Omental fat pad (tissue), 4 donors: ENCODE data around the gene CCDC88C. TPM values are rescaled to one million over a fixed set of nuclear protein-coding genes. Genes with fewer than 3 reads are reported as not detected.

ENCODE experiments used
- ATAC-seq: fragments of 150-250 bp; one replicate; pipeline ENCODE4 v1.9.1; 2016; ENCODE audit warnings: mild to moderate bottlenecking, moderate library complexity; ENCODE audit not compliant: low FRiP score
- DNase-seq: peaks from one replicate; pipeline ENCODE4 v3.0.0-alpha.2; 2019; ENCODE audit warnings: low spot score
- CTCF ChIP-seq, 3 donors: fragments of 450-650 bp; IDR thresholded peaks; one replicate each; pipeline ENCODE4 v1.5.1; 2016 to 2017; ENCODE audit warnings: antibody characterized with exemption in 3 of 3, mild to moderate bottlenecking in 3 of 3, moderate library complexity in 2 of 3
- total RNA-seq, 4 donors: library from RNA; depleted of rRNA; stranded (reverse); fragments of >200 nt; gene quantifications; one replicate each; pipeline ENCODE4 v1.1.0, GENCODE V29; 2016

CCDC88C gene
- total RNA-seq, 4 donors from 2014 or later = 4.5 to 36.6 (median 9.4) TPM

- DNase-seq (no peak), ATAC-seq (no peak)
- TF ChIP-seq CTCF (IDR thresholded peaks at IDR 0.05) = no peak
Observed at GRCh38 chr14:91237219-91237618, 180.4 kb downstream of the CCDC88C start.

- no peak for ATAC-seq
- TF ChIP-seq CTCF (IDR thresholded peaks at IDR 0.05) = no peak
- no peak for DNase-seq
Observed at GRCh38 chr14:91235841-91236240, 181.8 kb downstream of the CCDC88C start.

- DNase-seq (no peak), ATAC-seq (no peak)
- no peak for TF ChIP-seq CTCF (IDR thresholded peaks at IDR 0.05)
Observed at GRCh38 chr14:91234791-91235114, 182.9 kb downstream of the CCDC88C start.

GRCh38 chr14:91233936-91234790 is 183.5 kb downstream of the CCDC88C start:
- TF ChIP-seq CTCF (IDR thresholded peaks at IDR 0.05) = no peak
- ATAC-seq = peak; percentile 12

GRCh38 chr14:91232603-91233002 is 185.0 kb downstream of the CCDC88C start:
- DNase-seq (no peak), ATAC-seq (no peak)
- no peak for TF ChIP-seq CTCF (IDR thresholded peaks at IDR 0.05)

More at GRCh38 chr14:91233936-91234790, 183.5 kb downstream of the CCDC88C start:
- DNase-seq = no peak

GRCh38 chr14:91232052-91232451 is 185.6 kb downstream of the CCDC88C start:
- no peak for ATAC-seq
- no peak for DNase-seq
- TF ChIP-seq CTCF (IDR thresholded peaks at IDR 0.05) = no peak

- TF ChIP-seq CTCF (IDR thresholded peaks at IDR 0.05) = no peak
- no peak for ATAC-seq
- no peak for DNase-seq
Observed at GRCh38 chr14:91231446-91231845, 186.2 kb downstream of the CCDC88C start.
